ENCODE results near the gene MAMDC4.

DNA sequence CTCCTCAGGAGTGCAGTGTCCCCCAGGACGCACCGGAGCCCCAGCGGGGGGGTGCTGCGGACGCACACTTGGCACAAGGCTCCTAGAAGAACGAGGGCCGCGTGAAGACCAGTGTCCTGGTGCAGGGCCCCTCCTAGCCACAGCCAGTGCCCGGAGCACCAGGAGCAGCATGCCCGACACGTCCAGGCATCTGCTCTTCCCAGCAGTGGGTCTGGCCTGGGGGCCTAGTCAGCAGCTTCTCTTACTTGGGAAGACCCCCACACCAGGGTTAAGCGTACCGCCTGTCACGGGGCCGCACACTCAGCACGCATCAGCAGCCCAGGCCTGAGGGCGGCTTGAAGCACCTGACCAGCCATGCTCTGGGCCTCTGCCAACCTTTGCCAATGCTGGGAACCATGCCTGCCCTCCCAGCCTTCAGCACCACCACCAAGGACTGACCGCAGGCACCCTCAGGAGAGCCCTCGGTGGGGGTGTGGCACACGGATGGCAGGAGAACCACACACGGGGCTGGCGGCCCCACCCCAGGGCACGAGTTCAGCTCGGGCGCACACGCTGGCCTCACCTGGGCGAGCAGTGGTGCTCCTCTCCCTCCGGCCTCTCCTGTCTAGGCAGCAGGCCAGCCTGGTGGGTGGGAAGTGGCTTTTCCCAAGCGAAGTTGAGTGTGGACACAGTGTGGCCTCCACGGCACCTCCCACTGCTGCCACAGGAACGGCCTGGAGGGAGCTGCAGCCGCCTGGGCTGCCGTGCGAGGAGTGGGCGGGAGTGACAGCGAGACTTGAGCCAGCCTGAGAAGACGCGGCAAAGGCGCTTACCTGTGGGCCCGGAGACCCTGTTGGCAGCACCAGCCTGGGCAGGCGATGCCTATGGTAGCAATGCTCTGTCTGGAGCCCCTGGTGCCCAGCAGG is 21.9 kb upstream of the MAMDC4 start:
- TF ChIP-seq, protein P1, sequence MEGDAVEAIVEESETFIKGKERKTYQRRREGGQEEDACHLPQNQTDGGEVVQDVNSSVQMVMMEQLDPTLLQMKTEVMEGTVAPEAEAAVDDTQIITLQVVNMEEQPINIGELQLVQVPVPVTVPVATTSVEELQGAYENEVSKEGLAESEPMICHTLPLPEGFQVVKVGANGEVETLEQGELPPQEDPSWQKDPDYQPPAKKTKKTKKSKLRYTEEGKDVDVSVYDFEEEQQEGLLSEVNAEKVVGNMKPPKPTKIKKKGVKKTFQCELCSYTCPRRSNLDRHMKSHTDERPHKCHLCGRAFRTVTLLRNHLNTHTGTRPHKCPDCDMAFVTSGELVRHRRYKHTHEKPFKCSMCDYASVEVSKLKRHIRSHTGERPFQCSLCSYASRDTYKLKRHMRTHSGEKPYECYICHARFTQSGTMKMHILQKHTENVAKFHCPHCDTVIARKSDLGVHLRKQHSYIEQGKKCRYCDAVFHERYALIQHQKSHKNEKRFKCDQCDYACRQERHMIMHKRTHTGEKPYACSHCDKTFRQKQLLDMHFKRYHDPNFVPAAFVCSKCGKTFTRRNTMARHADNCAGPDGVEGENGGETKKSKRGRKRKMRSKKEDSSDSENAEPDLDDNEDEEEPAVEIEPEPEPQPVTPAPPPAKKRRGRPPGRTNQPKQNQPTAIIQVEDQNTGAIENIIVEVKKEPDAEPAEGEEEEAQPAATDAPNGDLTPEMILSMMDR (IDR thresholded peaks at IDR 0.05; ENCODE audit: borderline replicate concordance, extremely low read depth, low read length, poor library complexity, severe bottlenecking): no peak
- TF ChIP-seq EZH2 (IDR thresholded peaks at IDR 0.05; ENCODE audit: borderline replicate concordance, low read depth, low read length, severe bottlenecking): no peak

Measured in DND-41 (cell line).